HG03066 (cell line): ENCODE measurements around the gene CD300LG.
"Not testable (repeated sequence)": the region's sequence is repeated elsewhere in the genome, so short reads cannot be mapped to it uniquely, and the experiment has no call there.

Source experiments
- ATAC-seq: cut with Tn5 transposase; IDR thresholded peaks from one replicate; pipeline ENCODE4 v1.9.1; 2021; ENCODE audit warnings: low read depth; ENCODE audit not compliant: unreplicated experiment

CD300LG gene

GRCh38 chr17:43877031-43877430, 30.1 kb downstream of the CD300LG start:
- ATAC-seq = no peak

- no peak for ATAC-seq
Observed at GRCh38 chr17:43877451-43878155, 30.6 kb downstream of the CD300LG start.

DNA sequence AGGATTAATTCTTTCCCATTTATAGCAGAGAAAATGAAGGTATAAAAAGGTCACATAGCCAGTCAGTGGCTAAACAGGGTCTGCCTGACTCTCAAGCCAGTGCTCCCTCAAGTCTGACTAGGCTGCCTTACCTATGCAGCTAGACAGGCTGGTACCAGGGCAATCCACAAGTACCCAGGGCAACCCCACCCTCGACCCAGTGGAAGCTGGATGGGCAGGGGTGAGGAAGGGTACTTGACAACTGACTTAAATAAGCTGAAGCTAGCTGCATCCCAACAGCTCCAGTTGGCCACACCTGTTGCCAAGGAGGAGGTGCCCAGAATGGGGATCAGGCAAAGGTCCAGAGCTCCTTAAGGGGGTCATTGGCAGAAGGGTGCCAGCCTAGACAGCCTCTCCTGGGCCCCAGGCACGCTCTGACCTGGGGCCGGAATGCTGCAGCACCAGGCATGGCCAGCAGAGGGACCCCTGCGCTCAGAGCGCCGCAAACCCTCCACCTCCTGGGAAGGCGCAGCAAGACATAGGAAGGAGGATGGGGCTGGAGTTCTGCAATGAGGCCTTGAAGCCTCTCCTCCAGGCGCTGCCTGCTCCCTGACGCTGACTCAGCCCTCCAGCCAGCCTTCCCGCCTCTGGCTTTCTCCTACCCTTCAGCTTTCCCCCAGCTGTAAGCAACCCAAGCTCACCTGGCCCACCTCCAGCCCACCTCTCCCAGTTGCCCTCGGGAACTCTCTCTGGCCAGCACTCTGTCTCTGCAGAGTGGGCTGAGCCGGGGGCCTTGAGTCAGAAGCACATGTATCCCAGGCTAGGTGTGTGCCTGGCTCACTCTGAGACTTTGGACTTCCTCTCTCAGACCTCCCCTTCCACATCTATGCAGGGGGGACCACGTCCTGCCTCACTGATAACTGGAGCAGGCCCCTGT, 31.5 kb downstream of the CD300LG start:
- ATAC-seq = no peak

DNA sequence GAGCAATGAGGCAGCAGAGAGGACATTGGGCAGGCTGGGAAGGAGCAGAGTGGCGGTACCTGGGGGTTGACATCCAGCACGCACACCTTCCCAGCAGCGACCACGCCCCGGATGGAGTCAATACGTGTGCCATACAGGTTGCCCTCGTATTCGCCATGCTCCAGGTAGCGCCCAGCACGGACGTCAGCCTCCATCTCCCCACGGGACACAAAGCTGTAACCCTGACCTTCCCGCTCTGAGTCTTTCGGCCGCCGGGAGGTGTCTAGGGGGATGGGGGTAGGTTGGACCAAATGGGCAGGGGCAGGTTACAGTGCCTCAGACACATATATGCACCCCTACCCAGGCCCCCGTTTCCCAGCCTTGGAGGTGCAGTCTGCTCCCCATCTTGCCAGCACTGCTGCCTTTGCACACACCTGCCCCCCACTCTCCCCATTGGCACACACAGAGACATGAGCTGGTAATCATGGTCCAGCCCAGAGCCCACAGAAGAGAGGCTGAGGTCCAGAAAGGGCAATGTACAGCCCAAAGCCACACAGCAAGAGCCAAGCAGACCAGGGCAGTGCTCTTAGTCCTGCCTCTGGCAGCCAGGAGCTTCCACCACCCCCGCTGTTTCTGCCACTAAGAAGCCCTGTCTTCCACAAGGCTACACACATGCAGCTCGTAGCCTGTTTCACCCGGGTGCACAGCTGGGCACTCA, 32.9 kb downstream of the CD300LG start:
- ATAC-seq = no peak

DNA sequence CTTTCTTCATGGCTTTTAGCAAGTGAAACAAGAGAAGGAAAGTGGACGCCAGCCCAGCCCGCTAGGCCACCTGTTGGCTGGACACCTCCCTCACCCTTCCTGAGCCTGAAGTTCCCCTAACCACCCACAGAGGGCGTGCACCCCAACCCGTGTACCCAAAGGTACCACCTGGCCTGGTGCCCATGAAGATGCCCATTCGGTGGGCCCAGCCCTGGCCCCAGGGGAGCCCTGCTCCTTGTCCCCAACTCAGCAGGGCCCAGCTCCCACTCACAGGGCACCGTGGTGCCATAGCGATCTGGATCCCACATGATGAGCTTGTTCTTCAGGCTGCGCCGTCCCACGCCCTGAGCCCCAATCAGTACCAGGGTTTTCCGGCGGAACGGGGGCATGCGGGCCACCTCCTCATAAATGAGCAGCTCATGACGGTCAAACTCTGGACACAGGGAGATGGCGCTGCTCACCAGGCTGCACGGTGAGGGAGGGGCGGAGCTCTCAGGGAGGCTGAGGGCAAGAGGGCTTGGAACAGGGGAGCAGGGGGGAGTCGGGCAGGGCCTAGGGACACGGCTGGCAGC, 33.5 kb downstream of the CD300LG start:
- no peak for ATAC-seq

DNA sequence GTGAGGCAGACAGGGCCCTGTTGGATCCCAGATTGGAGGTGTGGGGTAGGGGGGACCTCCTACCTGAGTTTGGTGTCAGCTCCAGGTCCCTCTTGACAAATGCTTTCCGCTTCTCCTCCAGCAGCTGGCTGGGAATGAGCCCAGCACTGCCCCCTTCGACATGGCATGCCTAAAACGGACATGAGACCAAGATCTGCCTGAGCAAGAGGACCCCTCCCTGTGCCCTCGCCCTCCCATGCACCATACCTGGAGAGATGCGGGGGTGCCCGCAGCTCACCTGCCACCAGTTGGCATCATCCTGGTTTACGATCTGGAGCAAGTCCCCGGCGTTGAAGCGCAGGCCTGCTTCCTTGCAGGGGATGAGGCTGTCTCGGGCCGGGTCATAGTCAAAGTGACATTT, 34.2 kb downstream of the CD300LG start:
- no peak for ATAC-seq

DNA sequence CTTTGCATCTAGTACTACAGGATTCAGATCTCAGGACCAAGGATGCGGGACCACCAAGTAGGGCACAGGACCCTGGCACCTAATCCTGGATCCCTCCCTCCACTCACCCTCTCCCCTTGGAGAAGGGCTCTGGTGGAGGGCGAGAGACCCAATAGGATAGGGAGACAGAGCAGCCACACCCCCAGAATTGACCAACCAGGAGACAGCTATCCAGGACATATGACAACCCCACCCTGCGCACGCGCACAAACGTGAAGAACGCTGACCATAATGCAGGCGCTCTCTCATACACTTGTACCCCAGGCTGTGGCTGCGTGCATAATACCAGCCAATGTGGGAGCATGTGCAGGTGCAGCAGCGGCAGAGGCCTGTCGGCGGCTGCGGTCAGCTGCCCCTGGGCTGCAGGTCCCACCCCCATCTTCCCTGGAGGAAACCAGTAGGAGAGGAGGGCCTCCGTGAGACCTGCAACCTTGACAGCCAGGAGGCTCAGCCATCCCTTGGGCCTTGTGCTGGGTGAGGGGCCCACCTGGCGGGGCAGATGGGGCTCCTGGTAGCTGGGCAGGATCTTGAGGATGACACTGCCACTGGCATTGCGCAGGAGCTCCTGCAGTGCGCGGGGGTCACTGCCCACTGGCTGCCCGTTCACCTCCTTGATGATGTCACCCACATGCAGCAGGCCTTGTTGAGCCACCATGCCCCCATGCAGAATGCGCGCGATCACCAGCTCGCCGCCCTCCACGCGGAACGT, 35.0 kb downstream of the CD300LG start:
- no peak for ATAC-seq

- ATAC-seq = no peak
Observed at GRCh38 chr17:43882761-43883415, 35.9 kb downstream of the CD300LG start.

- ATAC-seq = no peak
Observed at GRCh38 chr17:43888548-43888947, 41.6 kb downstream of the CD300LG start.

DNA sequence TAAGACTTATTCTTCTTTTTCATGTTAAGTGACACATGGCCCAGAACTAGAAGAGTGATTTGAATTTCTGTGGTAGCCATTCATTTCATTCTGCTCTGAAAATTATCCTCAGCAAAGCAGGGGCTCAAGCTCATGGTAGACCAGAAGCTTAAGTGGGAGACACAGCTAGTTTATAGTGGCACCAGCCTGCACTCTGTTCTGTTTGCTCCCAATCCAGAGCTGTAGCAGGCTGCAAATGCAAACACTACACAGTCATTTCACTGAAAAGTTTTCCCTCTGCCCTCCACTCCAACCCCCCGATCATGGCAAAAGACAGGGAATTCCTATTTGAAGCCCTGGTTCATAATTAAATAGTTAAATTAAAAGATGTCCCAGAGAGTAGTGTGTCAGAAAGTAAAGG, 43.3 kb downstream of the CD300LG start:
- no peak for ATAC-seq

- no peak for ATAC-seq
Observed at GRCh38 chr17:43891851-43892646, 45.1 kb downstream of the CD300LG start.

DNA sequence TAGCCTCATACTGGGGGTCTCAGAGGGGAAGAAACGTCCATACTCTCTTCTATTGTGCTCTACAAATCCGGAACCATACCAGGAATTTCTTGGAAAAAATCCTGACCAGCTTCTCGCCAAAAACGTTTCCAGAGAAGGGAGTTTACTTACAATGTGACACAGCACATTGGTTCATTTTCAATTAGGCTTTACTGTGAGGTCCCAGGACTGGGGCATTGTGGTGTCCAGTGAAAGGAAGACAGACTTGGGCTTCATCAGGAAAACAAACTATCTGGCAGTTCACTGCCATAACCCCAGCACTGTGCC, 45.6 kb downstream of the CD300LG start:
- ATAC-seq = no peak

DNA sequence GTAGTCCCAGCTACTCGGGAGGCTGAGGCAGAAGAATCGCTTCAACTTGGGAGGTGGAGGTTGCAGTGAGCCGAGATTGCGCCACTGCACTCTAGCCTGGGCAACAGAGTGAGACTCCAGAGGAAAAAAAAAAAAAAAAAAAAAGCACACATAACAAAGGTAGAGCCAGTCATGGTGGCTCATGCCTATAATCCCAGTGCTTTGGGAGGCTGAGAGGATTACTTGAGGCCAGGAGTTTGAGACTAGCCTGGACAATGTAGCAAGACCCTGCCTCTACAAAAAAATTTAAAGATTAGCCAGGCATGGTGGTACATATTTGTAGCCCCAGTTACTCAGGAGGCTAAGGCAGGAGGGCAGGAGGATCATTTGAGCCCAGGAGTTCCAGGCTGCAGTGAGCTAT, 47.5 kb downstream of the CD300LG start:
- not testable (repeated sequence) for ATAC-seq

DNA sequence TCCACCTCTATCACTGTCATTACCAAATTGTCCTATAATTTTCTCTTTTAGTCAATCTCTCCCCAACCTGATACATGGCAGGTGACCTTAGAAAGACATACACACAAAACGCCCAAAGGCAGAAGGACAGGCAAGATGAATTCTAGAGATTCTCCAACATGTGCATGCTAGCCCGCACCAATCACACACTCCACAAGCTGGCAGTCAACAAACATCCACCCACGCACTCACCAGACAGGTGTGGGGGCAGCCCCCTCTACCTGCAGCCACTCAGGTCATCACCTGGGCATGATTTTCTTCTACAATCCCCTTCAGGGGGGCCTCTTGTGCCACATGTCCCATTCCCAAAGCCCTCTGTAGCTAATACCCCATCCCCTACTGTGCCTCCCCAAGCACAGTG, 50.9 kb downstream of the CD300LG start:
- no peak for ATAC-seq

GRCh38 chr17:43898446-43898845, 51.5 kb downstream of the CD300LG start:
- ATAC-seq = no peak

DNA sequence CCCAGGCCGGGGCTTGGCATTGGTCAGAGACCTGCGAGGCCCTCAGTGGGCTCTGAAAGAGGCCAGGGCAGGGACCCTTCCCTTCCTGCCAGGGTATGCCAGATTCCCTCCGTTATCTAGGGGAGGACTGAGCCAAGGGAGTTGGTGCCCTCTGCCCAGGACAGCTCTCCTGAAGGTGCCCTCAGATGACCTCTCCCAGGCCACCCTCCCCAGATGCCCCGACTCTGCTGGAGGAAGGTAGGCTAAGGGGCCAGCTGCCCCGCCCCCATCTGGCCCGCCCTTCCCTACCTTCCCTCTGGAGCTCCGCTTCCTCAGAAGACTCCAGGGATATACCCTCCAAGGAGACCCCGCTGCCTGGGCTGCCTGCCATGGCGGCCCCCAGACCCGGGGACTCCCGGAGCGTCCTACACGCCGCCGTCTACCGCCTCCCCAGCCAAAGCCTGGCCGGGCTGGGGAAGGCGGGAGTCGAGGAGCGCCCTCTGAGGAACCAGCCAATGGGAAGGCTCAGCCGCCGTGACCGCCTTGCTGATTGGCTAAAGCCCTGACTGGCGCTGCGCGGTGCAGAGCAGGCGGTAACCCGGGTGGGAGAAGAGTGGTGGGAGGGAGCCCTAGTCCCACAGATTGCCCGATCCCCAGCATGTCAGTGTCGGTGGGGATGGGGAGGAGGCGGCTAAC, 53.3 kb downstream of the CD300LG start:
- ATAC-seq = peak; percentile 65

GRCh38 chr17:43900858-43901754, 54.1 kb downstream of the CD300LG start:
- no peak for ATAC-seq
